GM19372 (cell line): ENCODE data around the gene NPTX2.

Experiments
- ATAC-seq: cut with Tn5 transposase; IDR thresholded peaks from one replicate; pipeline ENCODE4 v1.9.1; 2021; ENCODE audit warnings: mild to moderate bottlenecking, low read depth, moderate library complexity; ENCODE audit not compliant: unreplicated experiment

NPTX2 gene

GRCh38 chr7:98651760-98652159, 34.7 kb downstream of the NPTX2 start:
- no peak for ATAC-seq

- no peak for ATAC-seq
These were observed 36.7 kb downstream of the NPTX2 start for GRCh38 chr7:98653601-98654310.

DNA sequence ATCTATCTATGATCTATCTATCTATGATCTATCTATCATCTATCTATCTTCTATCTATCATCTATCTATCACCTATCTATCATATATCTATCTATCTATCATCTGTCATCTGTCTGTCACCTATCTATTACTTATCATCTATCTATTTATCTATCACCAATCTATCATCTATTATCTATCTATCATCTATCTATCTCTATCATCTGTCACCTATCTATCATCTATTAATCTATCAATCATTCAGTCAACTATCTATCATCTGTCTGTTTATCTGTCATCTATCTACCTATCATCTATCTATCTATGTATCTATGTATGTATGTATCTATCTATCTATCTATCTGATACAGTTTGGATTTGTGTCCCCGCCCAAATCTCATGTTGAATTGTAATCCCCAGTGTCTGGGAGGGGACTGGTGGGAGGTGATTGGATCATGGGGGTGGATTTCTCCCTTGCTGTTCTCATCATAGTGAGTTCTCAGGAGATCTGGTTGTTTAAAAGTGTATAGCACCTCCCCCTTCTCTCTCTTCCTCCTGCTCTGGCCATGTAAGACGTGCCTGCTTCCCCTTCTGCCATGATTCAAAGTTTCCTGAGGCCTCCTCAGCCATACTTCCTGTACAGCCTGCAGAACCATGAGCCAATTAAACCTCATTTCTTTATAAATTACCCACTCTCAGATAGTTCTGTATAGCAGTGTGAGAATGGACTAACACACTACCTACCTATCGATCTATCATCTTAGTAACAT, 37.6 kb downstream of the NPTX2 start:
- ATAC-seq: no peak

GRCh38 chr7:98655611-98656010, 38.5 kb downstream of the NPTX2 start:
- no peak for ATAC-seq

- no peak for ATAC-seq
These were observed 39.8 kb downstream of the NPTX2 start for GRCh38 chr7:98656899-98657298.

GRCh38 chr7:98657736-98658135, 40.7 kb downstream of the NPTX2 start:
- no peak for ATAC-seq

- no peak for ATAC-seq
These were observed 42.7 kb downstream of the NPTX2 start for GRCh38 chr7:98659756-98660155.

GRCh38 chr7:98661607-98662006, 44.5 kb downstream of the NPTX2 start:
- ATAC-seq: no peak

- ATAC-seq: no peak
These were observed 45.2 kb downstream of the NPTX2 start for GRCh38 chr7:98662289-98662688.

GRCh38 chr7:98664882-98665281, 47.8 kb downstream of the NPTX2 start:
- no peak for ATAC-seq

DNA sequence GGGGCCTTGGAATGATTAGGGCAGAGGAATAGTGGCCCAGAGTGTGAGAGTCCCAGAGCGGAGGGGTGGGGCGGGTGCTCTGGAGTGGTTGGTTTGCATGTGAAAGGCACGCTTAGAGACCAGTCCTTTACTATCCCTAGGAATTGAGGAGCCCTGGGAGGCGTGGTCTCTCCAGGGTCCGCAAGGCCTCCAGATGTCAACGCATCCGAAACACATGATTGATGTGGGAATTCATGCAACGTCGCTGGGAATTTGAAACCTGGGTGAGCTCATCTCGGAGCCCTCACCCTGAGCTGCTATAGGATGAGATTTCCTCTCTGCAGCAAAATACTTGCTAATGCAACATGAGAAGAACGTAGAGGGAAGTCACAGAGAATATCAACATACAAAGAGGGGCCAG, 51.2 kb downstream of the NPTX2 start:
- ATAC-seq: no peak

GRCh38 chr7:98669329-98670000, 52.4 kb downstream of the NPTX2 start:
- ATAC-seq: no peak

DNA sequence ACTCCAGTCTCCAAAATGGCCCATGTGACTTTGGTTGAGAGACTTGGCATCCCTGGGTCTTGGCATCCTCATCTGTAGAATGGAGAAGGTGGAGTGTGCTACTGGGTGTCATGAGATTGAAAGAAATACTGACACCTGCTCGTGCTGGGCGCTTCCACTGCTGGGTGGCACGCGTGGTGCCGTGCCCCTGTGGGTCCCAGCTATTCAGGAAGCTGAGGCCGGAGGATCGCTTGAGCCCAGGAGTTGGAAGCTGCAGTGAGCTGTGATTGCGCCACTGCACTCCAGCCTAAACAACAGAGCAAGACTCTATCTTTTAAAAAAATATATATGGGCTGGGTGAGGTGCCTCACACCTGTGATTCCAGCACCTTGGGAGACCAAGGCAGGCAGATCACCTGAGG, 53.1 kb downstream of the NPTX2 start:
- no peak for ATAC-seq

DNA sequence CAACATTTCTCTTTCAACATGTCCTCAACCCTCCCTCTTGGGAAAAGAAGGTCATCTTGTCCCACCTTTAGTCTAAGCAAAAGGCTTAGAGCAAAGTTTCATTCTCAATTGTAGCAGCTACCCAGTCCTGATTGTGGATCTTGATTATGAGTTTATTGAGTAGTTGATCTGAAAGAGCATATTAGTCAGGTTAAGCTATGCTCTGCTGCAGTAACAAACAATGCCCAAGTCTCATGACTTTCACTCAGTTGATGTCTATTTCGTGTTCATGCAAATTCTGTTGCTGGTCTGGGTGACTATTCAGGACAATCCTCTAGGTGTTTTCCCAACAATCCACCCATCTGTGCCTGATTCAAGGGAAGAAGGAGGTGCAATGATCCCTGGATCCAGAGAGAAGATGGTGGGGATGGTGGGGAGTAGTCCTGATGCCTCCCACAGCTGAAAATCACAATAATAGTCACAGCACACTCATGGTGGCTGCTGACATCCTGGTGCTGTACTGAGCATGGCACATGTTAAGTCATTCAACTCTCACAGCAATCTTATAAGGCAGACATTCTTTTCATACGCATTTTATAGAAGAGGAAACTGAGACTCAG, 54.7 kb downstream of the NPTX2 start:
- ATAC-seq: no peak

DNA sequence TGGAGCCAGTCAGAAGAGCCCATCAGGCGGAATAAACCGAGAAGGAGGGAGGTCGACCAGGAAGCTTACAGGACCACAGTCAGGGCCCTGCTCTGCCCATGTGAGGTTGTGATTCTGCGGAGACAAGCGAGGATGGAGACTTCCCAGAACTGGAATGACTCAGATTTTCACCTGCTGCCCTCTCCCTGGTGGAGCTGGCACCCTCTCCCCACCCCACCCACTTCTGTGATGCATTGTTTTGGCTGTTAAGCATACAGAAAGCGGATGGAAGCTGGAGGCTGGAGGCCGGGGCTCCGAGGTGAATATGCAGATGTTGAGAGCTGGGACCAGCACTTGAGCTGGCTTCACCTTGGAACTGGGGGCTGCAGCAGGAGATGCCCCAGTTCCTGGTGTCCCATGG, 57.4 kb downstream of the NPTX2 start:
- ATAC-seq: no peak

- no peak for ATAC-seq
These were observed 57.8 kb downstream of the NPTX2 start for GRCh38 chr7:98674881-98675280.

- ATAC-seq: no peak
These were observed 61.1 kb downstream of the NPTX2 start for GRCh38 chr7:98678215-98678614.
